ENCODE data around the gene TTLL9.
A peak's percentile ranks its signal among the peaks of the same experiment; 100 is the strongest.

Gene TTLL9

GRCh38 chr20:31875671-31876070, 5.2 kb downstream of the TTLL9 start:
- TF ChIP-seq CTCF (IDR thresholded peaks at IDR 0.05; ENCODE audit: unreplicated experiment in 3 of 3) = no peak
- Mint-ChIP-seq H3K27ac (peak overlapping the region in 1 of 3 experiments; percentile 0), H3K9me3 (peaks cover 2% of the 10 kb centered on the region), H3K4me1 (peaks cover 8% of the 10 kb centered on the region), H3K27me3 (ENCODE audit: low read depth) (peaks cover 8% of the 10 kb centered on the region), H3K36me3 (ENCODE audit: low read depth) (peaks cover 4% of the 10 kb centered on the region), H3K4me3 (no peak overlapping the region)

GRCh38 chr20:31877684-31878083, 7.2 kb downstream of the TTLL9 start:
- Mint-ChIP-seq H3K4me1 (peaks cover 6% of the 10 kb centered on the region), H3K27ac (no peak overlapping the region), H3K27me3 (ENCODE audit: low read depth) (no peaks in the 10 kb centered on the region), H3K36me3 (ENCODE audit: low read depth) (peaks cover 4% of the 10 kb centered on the region), H3K9me3 (peaks cover 2% of the 10 kb centered on the region), H3K4me3 (no peak overlapping the region)
- no peak for TF ChIP-seq CTCF (IDR thresholded peaks at IDR 0.05; ENCODE audit: unreplicated experiment in 3 of 3)

- Mint-ChIP-seq H3K36me3 (ENCODE audit: low read depth) (peaks cover 4% of the 10 kb centered on the region), H3K27me3 (ENCODE audit: low read depth) (no peaks in the 10 kb centered on the region), H3K9me3 (peaks cover 2% of the 10 kb centered on the region), H3K4me3 (peak overlapping the region; percentile 90 to 97 (median 91)), H3K4me1 (peaks cover 6% of the 10 kb centered on the region), H3K27ac (peak overlapping the region; percentile 48 to 90 (median 80))
- no peak for TF ChIP-seq CTCF (IDR thresholded peaks at IDR 0.05; ENCODE audit: unreplicated experiment in 3 of 3)
These were observed 8.9 kb downstream of the TTLL9 start for GRCh38 chr20:31879143-31879987.

DNA sequence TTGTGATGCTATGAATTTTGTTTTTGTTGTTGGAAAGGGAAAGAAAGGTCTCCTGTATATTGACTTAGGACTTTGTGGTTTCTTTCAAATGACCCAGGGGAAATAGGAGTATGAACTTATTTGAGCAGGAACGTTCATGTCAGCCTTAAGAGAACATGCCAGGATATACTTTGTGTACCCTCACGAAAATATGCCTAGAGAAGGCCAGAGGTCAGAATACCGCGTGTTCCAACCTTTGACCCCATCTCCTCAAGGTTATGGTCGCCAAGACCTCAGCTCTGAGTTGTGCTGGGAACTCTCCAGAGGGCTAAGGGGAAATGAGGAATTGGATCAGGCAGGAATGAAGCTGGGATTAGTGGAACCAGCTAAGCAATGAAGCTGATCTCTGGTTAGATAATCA, 11.5 kb downstream of the TTLL9 start:
- no peak for TF ChIP-seq CTCF (IDR thresholded peaks at IDR 0.05; ENCODE audit: unreplicated experiment in 3 of 3)

GRCh38 chr20:31883829-31884228, 13.4 kb downstream of the TTLL9 start:
- H3K36me3 Mint-ChIP-seq (ENCODE audit: low read depth) = no peaks in the 10 kb centered on the region
- H3K4me1 Mint-ChIP-seq = peaks cover 6% of the 10 kb centered on the region
- no peak overlapping the region for H3K27ac Mint-ChIP-seq
- TF ChIP-seq CTCF (IDR thresholded peaks at IDR 0.05; ENCODE audit: unreplicated experiment in 3 of 3) = no peak
- H3K27me3 Mint-ChIP-seq (ENCODE audit: low read depth) = peaks cover 4% of the 10 kb centered on the region
- no peak overlapping the region for H3K4me3 Mint-ChIP-seq
- H3K9me3 Mint-ChIP-seq = no peaks in the 10 kb centered on the region

More for the DNA sequence above, 11.5 kb downstream of the TTLL9 start:
- Mint-ChIP-seq H3K27ac (no peak overlapping the region), H3K9me3 (peaks cover 2% of the 10 kb centered on the region), H3K4me1 (peaks cover 6% of the 10 kb centered on the region), H3K27me3 (ENCODE audit: low read depth) (no peaks in the 10 kb centered on the region), H3K4me3 (peak overlapping the region in 2 of 3 experiments; percentile 2 to 97), H3K36me3 (ENCODE audit: low read depth) (no peaks in the 10 kb centered on the region)

GRCh38 chr20:31890646-31891045, 20.2 kb downstream of the TTLL9 start:
- H3K4me1 Mint-ChIP-seq = no peaks in the 10 kb centered on the region
- H3K4me3 Mint-ChIP-seq = no peak overlapping the region
- peaks cover 5% of the 10 kb centered on the region for H3K9me3 Mint-ChIP-seq
- TF ChIP-seq CTCF (IDR thresholded peaks at IDR 0.05; ENCODE audit: unreplicated experiment in 3 of 3) = no peak
- no peak overlapping the region for H3K27ac Mint-ChIP-seq
- H3K27me3 Mint-ChIP-seq (ENCODE audit: low read depth) = peaks cover 4% of the 10 kb centered on the region
- no peaks in the 10 kb centered on the region for H3K36me3 Mint-ChIP-seq (ENCODE audit: low read depth)
